GM18873 (cell line): Measurements from ENCODE around the gene RGS3.
"Not testable (repeated sequence)": the region's sequence is repeated elsewhere in the genome, so short reads cannot be mapped to it uniquely, and the experiment has no call there.

Experiments
- ATAC-seq: cut with Tn5 transposase; IDR thresholded peaks from one replicate; pipeline ENCODE4 v1.9.1; 2021; ENCODE audit warnings: mild to moderate bottlenecking, moderate library complexity, moderate number of reproducible peaks; ENCODE audit not compliant: unreplicated experiment, low FRiP score

RGS3 gene

GRCh38 chr9:113626735-113627495 lies 163.4 kb downstream of the RGS3 start:
- ATAC-seq, result no peak

DNA sequence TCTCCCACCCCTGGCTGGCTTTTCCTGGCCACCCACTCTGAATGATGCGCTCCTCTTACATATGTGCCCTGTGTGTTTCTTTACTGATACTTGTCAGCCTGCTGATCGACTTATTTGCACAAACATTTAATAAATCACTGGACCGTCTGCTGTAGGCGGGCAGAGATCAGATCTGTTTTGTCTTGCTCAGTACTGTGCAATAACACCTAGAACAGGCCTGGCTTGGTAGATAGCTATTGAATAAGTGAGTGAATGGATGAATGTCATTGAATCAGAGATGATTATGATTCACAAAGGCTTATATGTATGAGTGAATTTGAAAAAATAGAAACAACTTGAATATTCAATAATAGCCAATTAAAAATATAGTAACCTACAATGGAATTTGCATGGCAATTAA lies 165.1 kb downstream of the RGS3 start:
- no peak for ATAC-seq

DNA sequence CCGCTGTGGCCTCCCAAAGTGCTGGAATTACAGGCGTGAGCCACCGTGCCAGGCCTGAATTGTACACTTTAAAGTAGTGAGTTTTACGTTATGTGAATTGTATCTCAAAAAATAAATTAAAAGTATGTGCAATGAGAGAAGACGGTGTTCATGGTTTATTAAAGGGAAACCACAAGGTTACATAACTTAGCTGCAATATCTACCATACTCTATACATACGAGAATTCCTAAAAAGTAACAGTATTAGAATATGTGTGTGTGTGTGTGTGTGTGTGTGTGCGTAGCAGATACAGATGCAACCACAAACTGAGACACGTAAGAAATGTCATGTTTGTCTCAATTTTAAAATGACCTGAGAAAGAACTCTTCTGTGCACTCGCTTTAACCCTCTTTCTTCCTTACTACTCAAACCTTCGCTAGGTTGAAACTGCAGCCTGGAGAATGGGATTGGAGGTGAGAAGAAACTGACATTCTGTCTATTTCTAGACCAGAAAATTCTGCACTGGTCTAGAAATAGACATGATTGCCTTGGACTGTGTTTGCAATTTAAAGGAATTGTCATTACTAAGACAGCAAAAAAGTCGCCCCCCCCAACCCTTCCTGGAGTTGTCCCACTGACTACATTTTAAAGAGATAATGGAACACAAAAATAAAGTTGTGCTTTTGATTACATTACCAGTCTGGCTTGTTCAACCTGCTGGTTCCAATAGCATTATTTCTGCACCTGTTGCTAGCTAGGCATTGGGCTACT lies 167.0 kb downstream of the RGS3 start:
- no peak for ATAC-seq

DNA sequence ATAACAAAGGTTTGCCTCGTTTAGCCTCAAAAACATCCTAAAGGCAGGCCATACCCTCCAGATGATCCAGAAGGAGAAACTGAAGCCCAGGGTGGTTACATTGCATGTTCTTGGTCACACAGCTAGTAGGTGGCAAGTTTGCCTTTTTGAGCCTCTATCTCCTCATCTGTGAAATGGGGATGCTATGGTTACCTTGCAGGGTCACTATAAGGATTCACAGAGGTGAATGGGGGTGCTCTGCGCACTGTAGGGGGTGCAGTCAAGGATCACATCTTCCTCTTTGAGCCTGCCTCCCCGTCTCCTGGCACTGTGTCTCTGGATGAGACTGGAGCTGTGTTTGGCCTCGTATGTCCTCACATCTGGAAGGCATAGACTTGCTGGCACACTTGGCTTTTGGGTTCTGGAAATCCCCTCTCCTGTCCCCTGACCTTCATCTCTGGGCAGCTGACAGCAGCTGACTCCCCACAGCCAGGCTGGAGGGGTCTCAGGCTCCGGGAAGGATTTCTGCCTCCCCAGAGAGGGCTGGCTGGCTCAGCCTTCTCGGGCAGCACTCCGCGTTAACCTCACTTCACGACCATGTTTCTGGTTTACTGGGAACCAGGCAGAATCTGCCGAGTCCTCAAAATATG lies 167.7 kb downstream of the RGS3 start:
- ATAC-seq, result no peak

GRCh38 chr9:113631871-113632665 lies 168.5 kb downstream of the RGS3 start:
- ATAC-seq, result no peak

DNA sequence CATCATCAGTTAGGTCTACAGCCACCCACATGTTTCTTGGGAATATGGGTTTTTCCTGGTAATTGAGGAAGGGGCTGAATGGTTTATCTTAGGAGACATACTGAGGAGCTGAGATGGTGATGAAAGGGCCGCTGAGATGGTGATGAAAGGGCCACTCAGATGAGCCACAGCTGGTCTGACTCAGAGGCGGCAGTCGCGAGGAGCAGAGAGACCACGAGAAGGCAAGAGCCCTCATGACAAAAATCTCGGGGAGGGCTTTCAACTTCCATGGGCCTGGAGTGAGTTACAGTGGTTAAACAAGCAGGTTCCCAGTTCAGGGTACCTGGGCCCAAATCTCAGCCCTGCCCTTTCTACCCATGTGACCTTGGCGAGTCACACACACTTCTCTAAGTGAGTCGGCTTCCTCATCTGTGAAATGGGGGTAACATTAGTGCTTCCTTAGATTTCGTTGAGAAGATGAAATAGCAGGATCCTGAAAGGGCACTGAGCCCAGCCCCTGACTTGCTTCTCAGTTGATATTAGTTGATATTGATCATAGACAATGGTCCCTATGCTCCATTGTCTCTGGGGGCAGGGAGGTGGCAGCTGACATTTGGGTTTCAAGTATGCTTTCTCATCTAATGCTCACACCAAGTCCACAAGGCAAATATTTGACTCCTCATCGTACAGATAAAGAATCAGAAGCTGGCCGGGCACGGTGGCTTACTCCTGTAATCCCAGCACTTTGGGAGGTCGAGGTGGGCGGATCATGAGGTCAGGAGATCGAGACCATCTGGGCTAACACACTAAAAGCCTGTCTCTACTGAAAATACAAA lies 169.5 kb downstream of the RGS3 start:
- no peak for ATAC-seq

- ATAC-seq, result no peak
Measured at GRCh38 chr9:113633782-113634595, 170.5 kb downstream of the RGS3 start.

- no peak for ATAC-seq
Measured at GRCh38 chr9:113634596-113635515, 171.3 kb downstream of the RGS3 start.

DNA sequence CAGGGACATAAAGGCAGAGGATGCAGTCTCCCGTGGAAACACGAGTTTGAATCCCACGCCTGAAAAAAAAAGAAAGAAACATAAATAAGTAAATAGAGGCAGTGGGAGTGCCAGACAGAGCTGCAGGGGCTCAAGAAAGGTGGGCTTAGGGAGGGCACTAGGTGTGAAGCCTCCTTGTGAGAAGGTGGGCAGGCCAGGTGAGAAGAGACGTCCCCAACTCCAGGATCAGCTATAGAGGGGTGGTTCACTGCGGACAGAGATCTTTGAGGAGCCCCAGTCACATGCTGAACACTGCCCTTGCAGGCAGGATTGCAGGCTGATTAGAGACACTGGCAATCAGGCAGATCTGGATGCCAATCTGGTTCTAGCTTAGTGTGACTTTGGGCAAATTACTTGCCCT lies 172.1 kb downstream of the RGS3 start:
- no peak for ATAC-seq

GRCh38 chr9:113636165-113636564 lies 172.6 kb downstream of the RGS3 start:
- no peak for ATAC-seq

- no peak for ATAC-seq
Measured at GRCh38 chr9:113636693-113637092, 173.2 kb downstream of the RGS3 start.

GRCh38 chr9:113638490-113638889 lies 175.0 kb downstream of the RGS3 start:
- no peak for ATAC-seq

- no peak for ATAC-seq
Measured at GRCh38 chr9:113638897-113639296, 175.4 kb downstream of the RGS3 start.

- not testable (repeated sequence) for ATAC-seq
Measured at GRCh38 chr9:113639411-113639970, 176.0 kb downstream of the RGS3 start.

- no peak for ATAC-seq
Measured at GRCh38 chr9:113640418-113640817, 176.9 kb downstream of the RGS3 start.

DNA sequence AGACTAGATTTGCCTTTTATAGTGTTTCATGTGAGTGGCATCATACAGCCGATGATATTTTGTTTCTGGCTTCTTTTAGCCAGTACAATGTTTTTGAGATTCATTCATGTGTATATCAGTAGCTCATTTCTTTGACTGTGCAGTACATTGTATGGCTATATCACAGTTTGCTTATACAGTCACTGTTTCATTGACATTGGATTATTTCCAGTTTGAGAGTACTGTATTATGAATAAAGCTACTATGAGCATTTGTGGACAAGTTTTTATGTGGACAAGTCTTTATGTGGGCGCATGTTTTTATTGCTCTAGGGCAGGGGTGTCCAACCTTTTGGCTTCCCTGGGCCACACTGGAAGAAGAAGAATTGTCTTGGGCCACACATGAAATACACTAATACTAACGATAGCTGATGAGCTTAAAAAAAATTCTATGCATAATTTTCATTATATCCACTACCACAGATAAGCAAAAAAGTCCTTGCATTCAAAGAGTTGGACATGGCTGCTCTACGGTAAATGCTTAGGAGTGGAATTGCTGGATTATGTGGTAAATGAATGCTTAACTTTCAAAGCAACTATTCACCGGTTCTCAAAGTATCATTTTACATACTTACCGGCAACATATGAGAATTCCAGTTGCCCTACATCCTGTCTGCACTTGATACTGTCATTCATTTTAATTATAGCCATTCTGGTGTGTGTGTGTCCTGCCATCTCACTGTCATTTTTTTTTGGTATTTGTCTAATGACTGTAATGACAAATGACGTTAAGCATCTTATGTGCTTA lies 177.8 kb downstream of the RGS3 start:
- no peak for ATAC-seq

DNA sequence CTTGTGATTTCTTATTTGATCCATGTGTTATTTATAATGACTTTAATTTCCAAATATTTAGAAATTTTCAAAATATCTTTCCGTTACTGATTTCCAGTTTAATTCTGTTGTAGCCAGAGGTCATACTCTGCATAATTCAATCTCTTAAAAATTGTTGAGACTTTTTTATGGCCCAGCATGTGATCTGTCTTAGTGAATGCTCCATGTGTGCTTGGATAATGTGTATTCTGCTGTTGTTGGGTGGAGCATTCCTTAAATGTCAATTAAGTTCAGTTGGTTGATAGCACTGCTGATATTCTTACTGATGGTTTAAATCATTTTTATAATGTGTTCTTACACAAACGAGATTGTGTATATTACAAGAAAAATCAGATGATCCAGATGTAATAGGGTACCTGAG lies 180.8 kb downstream of the RGS3 start:
- no peak for ATAC-seq
